Astrocyte (in vitro differentiated cells and primary cell): ENCODE results near the gene DOCK11. TPM values are rescaled to one million over a fixed set of nuclear protein-coding genes. Genes with fewer than 3 reads are reported as not detected.

Experiments used
- DNase-seq: peaks from one replicate; pipeline ENCODE4 v3.0.0-alpha.2; 2010; ENCODE audit warnings: low read depth
- FAIRE-seq: peaks from 2 replicates; lab custom pipeline; 2011; peaks lifted over from hg19 to GRCh38; lab: Jason Lieb, UNC
- H2AFZ ChIP-seq: 2 replicates; pipeline ENCODE4 v1.6.0; 2012; ENCODE audit warnings: low read depth, low read length, inconsistent platforms
- H3K27ac ChIP-seq: 2 replicates; pipeline ENCODE4 v1.5.1; 2011; ENCODE audit warnings: low read depth, low read length, inconsistent platforms
- H3K27me3 ChIP-seq: 2 replicates; pipeline ENCODE4 v1.6.0; 2011; ENCODE audit warnings: low read length, inconsistent platforms; ENCODE audit not compliant: insufficient read depth
- H3K36me3 ChIP-seq: 2 replicates; pipeline ENCODE4 v1.5.1; 2011; ENCODE audit warnings: low read length, inconsistent platforms; ENCODE audit not compliant: insufficient read depth
- H3K4me1 ChIP-seq: 2 replicates; pipeline ENCODE4 v1.5.1; 2011; ENCODE audit warnings: low read length, inconsistent platforms; ENCODE audit not compliant: insufficient read depth
- H3K4me2 ChIP-seq: 2 replicates; pipeline ENCODE4 v1.6.0; 2012; ENCODE audit warnings: low read length, inconsistent platforms
- H3K4me3 ChIP-seq: 2 replicates; pipeline ENCODE4 v1.5.1; 2011; ENCODE audit warnings: low read depth, mild to moderate bottlenecking, low read length, inconsistent platforms; ENCODE audit not compliant: insufficient read depth
- H3K79me2 ChIP-seq: 2 replicates; pipeline ENCODE4 v1.6.0; 2012; ENCODE audit warnings: mild to moderate bottlenecking, low read length, inconsistent platforms; ENCODE audit not compliant: insufficient read depth
- H3K9ac ChIP-seq: 2 replicates; pipeline ENCODE4 v1.6.0; 2012; ENCODE audit warnings: mild to moderate bottlenecking, low read length, inconsistent platforms
- H3K9me3 ChIP-seq: 2 replicates; pipeline ENCODE4 v1.5.1; 2012; ENCODE audit warnings: low read depth, mild to moderate bottlenecking, low read length, inconsistent platforms; ENCODE audit not compliant: insufficient read depth
- H4K20me1 ChIP-seq: 2 replicates; pipeline ENCODE4 v1.6.0; 2012; ENCODE audit warnings: low read length, inconsistent platforms; ENCODE audit not compliant: insufficient read depth
- H3K27ac Mint-ChIP-seq: one replicate; pipeline ENCODE4 v1.8.0; 2021; ENCODE audit warnings: mild to moderate bottlenecking, mixed read lengths; ENCODE audit not compliant: unreplicated experiment
- H3K27me3 Mint-ChIP-seq: one replicate; pipeline ENCODE4 v1.8.0; 2021; ENCODE audit warnings: low read depth, mixed read lengths; ENCODE audit not compliant: unreplicated experiment
- H3K36me3 Mint-ChIP-seq: one replicate; pipeline ENCODE4 v1.8.0; 2021; ENCODE audit warnings: low read depth, mixed read lengths; ENCODE audit not compliant: unreplicated experiment
- H3K4me1 Mint-ChIP-seq: one replicate; pipeline ENCODE4 v1.8.0; 2021; ENCODE audit warnings: low read depth, mixed read lengths; ENCODE audit not compliant: unreplicated experiment
- H3K4me3 Mint-ChIP-seq: one replicate; pipeline ENCODE4 v1.8.0; 2021; ENCODE audit warnings: mild to moderate bottlenecking, moderate library complexity, mixed read lengths; ENCODE audit not compliant: unreplicated experiment
- H3K9me3 Mint-ChIP-seq: one replicate; pipeline ENCODE4 v1.8.0; 2021; ENCODE audit warnings: mild to moderate bottlenecking, mixed read lengths; ENCODE audit not compliant: unreplicated experiment
- CTCF ChIP-seq: IDR thresholded peaks from 2 replicates; pipeline ENCODE4 v1.5.1; 2011; ENCODE audit warnings: low read depth, mild to moderate bottlenecking, inconsistent platforms, low read length, moderate library complexity; ENCODE audit not compliant: insufficient read depth
- EZH2 ChIP-seq: IDR thresholded peaks from 2 replicates; pipeline ENCODE4 v1.6.1; 2012; ENCODE audit warnings: mild to moderate bottlenecking, low read length, inconsistent platforms; ENCODE audit not compliant: insufficient read depth
- total RNA-seq: library from RNA; stranded (reverse); gene quantifications from 2 replicates; pipeline ENCODE4 v1.2.1, GENCODE V29; 2021

DOCK11 gene
- total RNA-seq, 1 donor from 2014 or later: 4.7 TPM

- peak; percentile 78 for FAIRE-seq
- peaks cover 13% of the 10 kb centered on the region for H3K4me1 Mint-ChIP-seq
- H3K27me3 Mint-ChIP-seq: no peaks in the 10 kb centered on the region
- DNase-seq: peak; percentile 79
- peak overlapping the region; percentile 55 for H3K4me2 ChIP-seq
- no peaks in the 10 kb centered on the region for H3K9me3 ChIP-seq
- H3K36me3 Mint-ChIP-seq: no peaks in the 10 kb centered on the region
- H3K4me3 Mint-ChIP-seq: no peak overlapping the region
- H3K27ac ChIP-seq: no peak overlapping the region
- TF ChIP-seq CTCF (no peak), EZH2 (no peak)
- peaks cover 7% of the 10 kb centered on the region for H3K4me1 ChIP-seq
- no peaks in the 10 kb centered on the region for H3K79me2 ChIP-seq
- no peak overlapping the region for H2AFZ ChIP-seq
- H3K9ac ChIP-seq: no peak overlapping the region
- H3K4me3 ChIP-seq: no peak overlapping the region
- H3K9me3 Mint-ChIP-seq: no peaks in the 10 kb centered on the region
- no peaks in the 10 kb centered on the region for H3K27me3 ChIP-seq
- no peaks in the 10 kb centered on the region for H4K20me1 ChIP-seq
- peak overlapping the region; percentile 19 for H3K27ac Mint-ChIP-seq
- H3K36me3 ChIP-seq: no peaks in the 10 kb centered on the region
Measured at GRCh38 chrX:118534716-118535493, 39.3 kb downstream of the DOCK11 start.

GRCh38 chrX:118536204-118536603, 40.6 kb downstream of the DOCK11 start:
- peaks cover 7% of the 10 kb centered on the region for H3K4me1 ChIP-seq
- no peak overlapping the region for H3K4me3 ChIP-seq
- no peaks in the 10 kb centered on the region for H3K36me3 ChIP-seq
- Mint-ChIP-seq H3K4me1 (peaks cover 7% of the 10 kb centered on the region), H3K36me3 (no peaks in the 10 kb centered on the region), H3K9me3 (no peaks in the 10 kb centered on the region), H3K27me3 (no peaks in the 10 kb centered on the region), H3K4me3 (no peak overlapping the region), H3K27ac (no peak overlapping the region)
- DNase-seq (no peak), FAIRE-seq (peak; percentile 96)
- H3K4me2 ChIP-seq: no peak overlapping the region
- no peaks in the 10 kb centered on the region for H3K9me3 ChIP-seq
- no peak for TF ChIP-seq EZH2
- no peak for TF ChIP-seq CTCF
- no peaks in the 10 kb centered on the region for H4K20me1 ChIP-seq
- no peak overlapping the region for H3K9ac ChIP-seq
- H3K27me3 ChIP-seq: no peaks in the 10 kb centered on the region
- H3K79me2 ChIP-seq: no peaks in the 10 kb centered on the region
- no peak overlapping the region for H3K27ac ChIP-seq
- H2AFZ ChIP-seq: no peak overlapping the region
